HEK293 (cell line): ENCODE results near the gene TULP1.

Experiments
- CTCF ChIA-PET: fragments of 350-600 bp; formaldehyde crosslinking; extraction: SDS; loops from one replicate; lab custom pipeline; 2021; ENCODE audit warnings: antibody characterized with exemption; lab: Yijun Ruan, JAX
- POLR2A ChIA-PET: fragments of 300-600 bp; formaldehyde crosslinking; extraction: SDS; loops from one replicate; lab custom pipeline; 2020; ENCODE audit warnings: antibody characterized with exemption, inconsistent platforms; lab: Yijun Ruan, JAX
- H3K27ac ChIP-seq: fragments of 200-500 bp; sonication (Bioruptor generic); 2 replicates; pipeline ENCODE4 v1.5.1; 2014; ENCODE audit warnings: low read depth, low read length, control low read depth, inconsistent platforms; ENCODE audit errors: extremely low read depth
- H3K36me3 ChIP-seq, 2 experiments: fragments of 200-500 bp in 1 of 2; sonication (Bioruptor generic) in 1 of 2; 1 replicate in 1 of 2; 2 replicates in 1 of 2; pipeline ENCODE4 v1.5.1; 2014 to 2017; ENCODE audit warnings: inconsistent platforms in 2 of 2, low read length in 2 of 2; ENCODE audit not compliant: control insufficient read depth in 2 of 2, insufficient read depth in 1 of 2
- H3K4me1 ChIP-seq: fragments of 200-500 bp; sonication (Bioruptor generic); 2 replicates; pipeline ENCODE4 v1.5.1; 2014; ENCODE audit warnings: mild to moderate bottlenecking, low read length, inconsistent platforms; ENCODE audit not compliant: control insufficient read depth, insufficient read depth
- H3K4me3 ChIP-seq: 2 replicates; pipeline ENCODE4 v1.5.1; 2011; ENCODE audit warnings: low read depth, mild to moderate bottlenecking, control low read depth, low read length, moderate library complexity
- H3K9me3 ChIP-seq: fragments of 200-500 bp; sonication (Bioruptor generic); 2 replicates; pipeline ENCODE4 v1.5.1; 2014; ENCODE audit warnings: low read depth, low read length, inconsistent platforms; ENCODE audit not compliant: control insufficient read depth, insufficient read depth
- CTCF ChIP-seq: fragments of 450-650 bp; formaldehyde crosslinking; IDR thresholded peaks from 2 replicates; pipeline ENCODE4 v1.5.1; 2016; ENCODE audit warnings: missing biosample characterization, missing genetic modification characterization
- KLF8 ChIP-seq: fragments of 450-650 bp; formaldehyde crosslinking; IDR thresholded peaks from 2 replicates; pipeline ENCODE4 v1.5.1; 2016; ENCODE audit warnings: missing biosample characterization, missing genetic modification characterization
- SCRT1 ChIP-seq: fragments of 450-650 bp; formaldehyde crosslinking; IDR thresholded peaks from 2 replicates; pipeline ENCODE4 v1.5.1; 2016; ENCODE audit warnings: missing biosample characterization, missing genetic modification characterization, borderline replicate concordance
- SCRT2 ChIP-seq: fragments of 450-650 bp; formaldehyde crosslinking; IDR thresholded peaks from 2 replicates; pipeline ENCODE4 v1.5.1; 2016; ENCODE audit warnings: missing biosample characterization, missing genetic modification characterization
- SP3 ChIP-seq: fragments of 450-650 bp; formaldehyde crosslinking; IDR thresholded peaks from 2 replicates; pipeline ENCODE4 v1.5.1; 2016; ENCODE audit warnings: missing biosample characterization, missing genetic modification characterization
- SP7 ChIP-seq: fragments of 450-650 bp; formaldehyde crosslinking; IDR thresholded peaks from 2 replicates; pipeline ENCODE4 v1.5.1; 2016; ENCODE audit warnings: missing biosample characterization, missing genetic modification characterization
- WT1 ChIP-seq: fragments of 450-650 bp; formaldehyde crosslinking; IDR thresholded peaks from 2 replicates; pipeline ENCODE4 v1.5.1; 2016; ENCODE audit warnings: missing biosample characterization, missing genetic modification characterization
- ZBTB11 ChIP-seq: fragments of 450-650 bp; formaldehyde crosslinking; conservative IDR thresholded peaks from 2 replicates; pipeline ENCODE4 v1.5.1; 2016; ENCODE audit warnings: low read depth, missing biosample characterization, missing genetic modification characterization
- ZBTB17 ChIP-seq: fragments of 450-650 bp; formaldehyde crosslinking; IDR thresholded peaks from 2 replicates; pipeline ENCODE4 v1.5.1; 2016; ENCODE audit warnings: missing biosample characterization, missing genetic modification characterization
- ZEB2 ChIP-seq: fragments of 450-650 bp; formaldehyde crosslinking; IDR thresholded peaks from 2 replicates; pipeline ENCODE4 v1.5.1; 2016; ENCODE audit warnings: missing biosample characterization, missing genetic modification characterization
- ZNF223 ChIP-seq: fragments of 450-650 bp; formaldehyde crosslinking; IDR thresholded peaks from 2 replicates; pipeline ENCODE4 v1.5.1; 2016; ENCODE audit warnings: missing biosample characterization, missing genetic modification characterization
- ZNF416 ChIP-seq: fragments of 450-650 bp; formaldehyde crosslinking; IDR thresholded peaks from 2 replicates; pipeline ENCODE4 v1.5.1; 2016; ENCODE audit warnings: missing biosample characterization, missing genetic modification characterization
- ZNF48 ChIP-seq: fragments of 450-650 bp; formaldehyde crosslinking; IDR thresholded peaks from 2 replicates; pipeline ENCODE4 v1.5.1; 2016; ENCODE audit warnings: missing biosample characterization, missing genetic modification characterization
- ZNF639 ChIP-seq: fragments of 450-650 bp; formaldehyde crosslinking; IDR thresholded peaks from 2 replicates; pipeline ENCODE4 v1.5.1; 2016; ENCODE audit warnings: missing biosample characterization, missing genetic modification characterization
- ZNF654 ChIP-seq: fragments of 450-650 bp; formaldehyde crosslinking; IDR thresholded peaks from 2 replicates; pipeline ENCODE4 v1.5.1; 2016; ENCODE audit warnings: low read depth, missing biosample characterization, missing genetic modification characterization
- ZNF660 ChIP-seq: fragments of 450-650 bp; IDR thresholded peaks from 2 replicates; pipeline ENCODE4 v1.5.1; 2018; ENCODE audit warnings: missing biosample characterization, mild to moderate bottlenecking, missing genetic modification characterization
- ZNF747 ChIP-seq: fragments of 450-650 bp; formaldehyde crosslinking; IDR thresholded peaks from 2 replicates; pipeline ENCODE4 v1.5.1; 2016; ENCODE audit warnings: missing biosample characterization, missing genetic modification characterization
- ZNF830 ChIP-seq: fragments of 450-650 bp; IDR thresholded peaks from 2 replicates; pipeline ENCODE4 v1.5.0; 2018; ENCODE audit warnings: missing biosample characterization, missing genetic modification characterization, low read depth, mild to moderate bottlenecking, moderate library complexity

TULP1 gene

GRCh38 chr6:35449287-35449881, 63.3 kb downstream of the TULP1 start:
- Histone ChIP-seq H3K36me3 (no peaks in the 10 kb centered on the region), H3K4me3 (no peak overlapping the region), H3K27ac (no peak overlapping the region), H3K4me1 (peaks cover 19% of the 10 kb centered on the region), H3K9me3 (no peaks in the 10 kb centered on the region)
- POLR2A ChIA-PET = interaction anchor here (0.6 to 2.4 kb wide), 4 partner anchors 12 to 183 kb away, joined by 3 to 16 read pairs (median 5); partner anchors contain the start of gene PPARD
- TF ChIP-seq ZEB2 (0 out of 2 replicates have a peak, but pooled peaks have one; percentile 36), SCRT2 (tag by site-specific recombination) (peak; percentile 80), ZNF654 (tag by site-specific recombination) (peak; percentile 95), ZNF830 (no peak), ZNF639 (tag by site-specific recombination) (no peak), CTCF (peak; percentile 60; the same call in 1 of the 2 replicates), ZNF416 (tag by site-specific recombination) (no peak), ZBTB11 (tag by site-specific recombination) (no peak), ZBTB17 (no peak), SP7 (0 out of 2 replicates have a peak, but pooled peaks have one; percentile 31), ZNF660 (tag by site-specific recombination) (no peak; the same call in 1 of the 2 replicates), SCRT1 (tag by site-specific recombination) (peak; percentile 46), WT1 (tag by site-specific recombination) (0 out of 2 replicates have a peak, but pooled peaks have one; percentile 32), KLF8 (tag by site-specific recombination) (peak; percentile 35; the same call in 1 of the 2 replicates), ZNF223 (tag by site-specific recombination) (no peak), SP3 (tag by site-specific recombination) (peak; percentile 14; the same call in 1 of the 2 replicates), ZNF747 (tag by site-specific recombination) (no peak)
- CTCF ChIA-PET = interaction anchor here (0.6 to 10.3 kb wide), 44 partner anchors 10 to 1262 kb away, joined by 3 to 149 read pairs (median 5); partner anchors contain the start of genes ARMC12, DEF6, PPARD and RPL10A

GRCh38 chr6:35448191-35448590, 64.5 kb downstream of the TULP1 start:
- no peaks in the 10 kb centered on the region for H3K36me3 ChIP-seq
- no peak overlapping the region for H3K4me3 ChIP-seq
- H3K27ac ChIP-seq = no peak overlapping the region
- CTCF ChIA-PET = interaction anchor here (0.8 to 10.3 kb wide), 20 partner anchors 13 to 292 kb away, joined by 3 to 149 read pairs (median 6); partner anchors contain the start of genes ARMC12, DEF6, PPARD and RPL10A
- POLR2A ChIA-PET = interaction anchor here (0.6 to 2.4 kb wide), 2 partner anchors 20 to 106 kb away, joined by 3 to 16 read pairs; partner anchors contain the start of gene PPARD
- TF ChIP-seq ZNF48 = no peak
- H3K9me3 ChIP-seq = no peaks in the 10 kb centered on the region
- H3K4me1 ChIP-seq = peaks cover 7% of the 10 kb centered on the region
